GM10248 (cell line): ENCODE results near the gene AGTRAP.

Source experiments
- CTCF ChIA-PET: fragments of 300-600 bp; sonication (Branson Sonifier 250); formaldehyde crosslinking; extraction: SDS; loops from one replicate; lab custom pipeline; 2021; ENCODE audit warnings: antibody characterized with exemption; lab: Yijun Ruan, JAX
- POLR2A ChIA-PET: fragments of 350-650 bp; sonication (Branson Sonifier 250); formaldehyde crosslinking; extraction: SDS; loops from one replicate; lab custom pipeline; 2020; ENCODE audit warnings: antibody characterized with exemption; lab: Yijun Ruan, JAX
- DNase-seq: peaks from one replicate; pipeline ENCODE4 v3.0.0; 2012; ENCODE audit errors: extremely low spot score
- TF ChIP-seq, protein P1 (sequence below): IDR thresholded peaks from 2 replicates; pipeline ENCODE4 v1.5.1; 2012; ENCODE audit warnings: mild to moderate bottlenecking, low read depth; ENCODE audit errors: extremely low read depth, missing control alignments, control extremely low read depth

The AGTRAP gene

DNA sequence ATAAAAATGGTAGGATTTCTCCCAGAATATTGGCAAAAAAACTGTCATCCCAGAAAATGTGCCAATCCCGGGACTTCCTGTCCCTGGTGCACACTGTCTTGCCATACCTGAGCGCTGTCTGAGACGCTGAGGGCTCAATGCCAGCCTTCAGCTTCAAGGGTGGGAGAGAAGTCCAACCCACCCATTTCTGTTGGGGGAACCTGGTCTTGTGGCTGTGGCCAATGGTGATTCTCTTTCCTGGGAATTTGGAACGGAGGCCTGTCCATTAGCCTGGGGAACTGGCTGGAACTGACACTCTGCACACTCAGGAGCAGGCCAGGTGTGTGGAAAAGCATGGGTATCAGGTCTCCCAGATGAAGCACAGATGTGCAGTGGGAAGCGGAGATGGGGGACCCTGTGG is 63.2 kb downstream of the AGTRAP start:
- ChIA-PET CTCF (interaction anchor here (2.1 kb wide), 1 partner anchor 14 kb away, joined by 13 read pairs; no protein-coding TSS in a partner anchor), POLR2A (no interaction called here)
- TF ChIP-seq, protein P1, sequence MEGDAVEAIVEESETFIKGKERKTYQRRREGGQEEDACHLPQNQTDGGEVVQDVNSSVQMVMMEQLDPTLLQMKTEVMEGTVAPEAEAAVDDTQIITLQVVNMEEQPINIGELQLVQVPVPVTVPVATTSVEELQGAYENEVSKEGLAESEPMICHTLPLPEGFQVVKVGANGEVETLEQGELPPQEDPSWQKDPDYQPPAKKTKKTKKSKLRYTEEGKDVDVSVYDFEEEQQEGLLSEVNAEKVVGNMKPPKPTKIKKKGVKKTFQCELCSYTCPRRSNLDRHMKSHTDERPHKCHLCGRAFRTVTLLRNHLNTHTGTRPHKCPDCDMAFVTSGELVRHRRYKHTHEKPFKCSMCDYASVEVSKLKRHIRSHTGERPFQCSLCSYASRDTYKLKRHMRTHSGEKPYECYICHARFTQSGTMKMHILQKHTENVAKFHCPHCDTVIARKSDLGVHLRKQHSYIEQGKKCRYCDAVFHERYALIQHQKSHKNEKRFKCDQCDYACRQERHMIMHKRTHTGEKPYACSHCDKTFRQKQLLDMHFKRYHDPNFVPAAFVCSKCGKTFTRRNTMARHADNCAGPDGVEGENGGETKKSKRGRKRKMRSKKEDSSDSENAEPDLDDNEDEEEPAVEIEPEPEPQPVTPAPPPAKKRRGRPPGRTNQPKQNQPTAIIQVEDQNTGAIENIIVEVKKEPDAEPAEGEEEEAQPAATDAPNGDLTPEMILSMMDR, result no peak
- DNase-seq, result no peak

DNA sequence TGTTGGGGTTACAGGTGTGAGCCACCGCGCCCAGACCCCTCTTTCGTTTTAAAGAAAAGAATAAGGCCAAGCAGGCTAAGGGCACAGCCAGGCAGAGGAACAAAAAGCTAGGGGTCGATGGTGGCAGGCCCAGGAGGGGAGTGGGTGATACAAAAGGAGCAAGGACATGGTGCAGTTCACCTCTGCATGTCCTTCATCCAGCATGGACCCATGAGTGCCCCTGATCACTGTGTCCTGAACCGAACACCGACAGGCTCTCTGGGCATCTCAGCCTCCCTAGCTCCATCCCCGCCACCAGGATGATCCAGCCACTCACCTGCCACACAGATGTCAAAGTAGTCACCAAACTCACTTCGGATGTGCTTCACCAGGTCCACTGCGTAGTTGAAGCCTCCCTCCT is 64.0 kb downstream of the AGTRAP start:
- TF ChIP-seq, protein P1, result no peak
- DNase-seq, result no peak
- POLR2A ChIA-PET, result no interaction called here
- CTCF ChIA-PET, result no interaction called here

GRCh38 chr1:11800391-11800755 is 64.4 kb downstream of the AGTRAP start:
- CTCF ChIA-PET, result no interaction called here
- POLR2A ChIA-PET, result no interaction called here
- TF ChIP-seq, protein P1, result no peak
- no peak for DNase-seq
